ENCODE results near the gene LPO.

GRCh38 chr17:58264407-58265103, 26.2 kb downstream of the LPO start:
- TF ChIP-seq CTCF (conservative IDR thresholded peaks at IDR 0.05; ENCODE audit: low read depth, low read length) (no peak), EZH2 (IDR thresholded peaks at IDR 0.05; ENCODE audit: low read length, unreplicated experiment) (no peak)

All from PC-3 (cell line).